Neural progenitor cell (in vitro differentiated cells): ENCODE measurements around the gene DHRS13.

Experiments
- EZH2phosphoT487 ChIP-seq: fragments of 200-600 bp; sonication (generic); IDR thresholded peaks from 2 replicates; pipeline ENCODE4 v1.6.1; 2017; ENCODE audit warnings: antibody characterized with exemption
- TF ChIP-seq, protein P1 (sequence below): fragments of 200-600 bp; sonication (generic); IDR thresholded peaks from 2 replicates; pipeline ENCODE4 v1.5.1; 2017; ENCODE audit warnings: antibody characterized with exemption, mild to moderate bottlenecking

DNA sequence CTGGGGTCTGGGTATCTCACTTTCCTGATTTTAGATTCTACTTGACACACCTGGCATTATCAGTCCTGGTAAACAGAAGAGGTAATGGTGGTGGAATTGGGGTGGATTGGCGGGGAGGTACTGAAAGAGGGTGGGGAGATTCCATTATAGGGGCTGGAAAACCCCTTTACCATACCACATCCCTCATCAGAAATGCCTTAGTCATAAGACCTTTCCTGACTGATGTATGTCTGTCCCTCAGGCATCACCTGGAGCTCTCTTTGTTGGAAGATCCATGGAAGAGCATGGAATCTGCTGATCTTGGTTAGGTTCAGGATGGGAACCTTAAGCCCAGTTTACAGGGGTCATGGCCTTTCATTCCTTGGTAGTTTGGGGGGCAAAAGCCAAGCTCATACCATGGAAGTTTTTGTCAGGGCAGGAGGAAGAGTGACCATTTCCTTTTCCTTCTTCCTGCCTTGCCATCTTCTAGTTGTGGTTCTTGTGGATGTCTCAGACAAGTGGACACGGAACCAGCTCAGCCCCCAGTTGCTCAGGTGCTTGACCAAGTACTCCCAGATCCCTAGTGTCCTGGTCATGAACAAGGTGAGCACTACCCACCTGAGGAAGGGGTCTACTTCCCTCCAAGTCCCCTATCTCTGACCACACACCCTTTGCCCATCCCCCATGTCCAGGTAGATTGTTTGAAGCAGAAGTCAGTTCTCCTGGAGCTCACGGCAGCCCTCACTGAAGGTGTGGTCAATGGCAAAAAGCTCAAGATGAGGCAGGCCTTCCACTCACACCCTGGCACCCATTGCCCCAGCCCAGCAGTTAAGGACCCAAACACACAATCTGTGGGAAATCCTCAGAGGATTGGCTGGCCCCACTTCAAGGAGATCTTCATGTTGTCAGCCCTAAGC, 44.7 kb downstream of the DHRS13 start:
- TF ChIP-seq, protein P1, sequence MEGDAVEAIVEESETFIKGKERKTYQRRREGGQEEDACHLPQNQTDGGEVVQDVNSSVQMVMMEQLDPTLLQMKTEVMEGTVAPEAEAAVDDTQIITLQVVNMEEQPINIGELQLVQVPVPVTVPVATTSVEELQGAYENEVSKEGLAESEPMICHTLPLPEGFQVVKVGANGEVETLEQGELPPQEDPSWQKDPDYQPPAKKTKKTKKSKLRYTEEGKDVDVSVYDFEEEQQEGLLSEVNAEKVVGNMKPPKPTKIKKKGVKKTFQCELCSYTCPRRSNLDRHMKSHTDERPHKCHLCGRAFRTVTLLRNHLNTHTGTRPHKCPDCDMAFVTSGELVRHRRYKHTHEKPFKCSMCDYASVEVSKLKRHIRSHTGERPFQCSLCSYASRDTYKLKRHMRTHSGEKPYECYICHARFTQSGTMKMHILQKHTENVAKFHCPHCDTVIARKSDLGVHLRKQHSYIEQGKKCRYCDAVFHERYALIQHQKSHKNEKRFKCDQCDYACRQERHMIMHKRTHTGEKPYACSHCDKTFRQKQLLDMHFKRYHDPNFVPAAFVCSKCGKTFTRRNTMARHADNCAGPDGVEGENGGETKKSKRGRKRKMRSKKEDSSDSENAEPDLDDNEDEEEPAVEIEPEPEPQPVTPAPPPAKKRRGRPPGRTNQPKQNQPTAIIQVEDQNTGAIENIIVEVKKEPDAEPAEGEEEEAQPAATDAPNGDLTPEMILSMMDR, result no peak
- no peak for TF ChIP-seq EZH2phosphoT487
